ENCODE data around the gene THRA. TPM values are rescaled to one million over a fixed set of nuclear protein-coding genes. Genes with fewer than 3 reads are reported as not detected.

Gene THRA
- total RNA-seq, 1 donor from 2014 or later: 88.3 TPM

DNA sequence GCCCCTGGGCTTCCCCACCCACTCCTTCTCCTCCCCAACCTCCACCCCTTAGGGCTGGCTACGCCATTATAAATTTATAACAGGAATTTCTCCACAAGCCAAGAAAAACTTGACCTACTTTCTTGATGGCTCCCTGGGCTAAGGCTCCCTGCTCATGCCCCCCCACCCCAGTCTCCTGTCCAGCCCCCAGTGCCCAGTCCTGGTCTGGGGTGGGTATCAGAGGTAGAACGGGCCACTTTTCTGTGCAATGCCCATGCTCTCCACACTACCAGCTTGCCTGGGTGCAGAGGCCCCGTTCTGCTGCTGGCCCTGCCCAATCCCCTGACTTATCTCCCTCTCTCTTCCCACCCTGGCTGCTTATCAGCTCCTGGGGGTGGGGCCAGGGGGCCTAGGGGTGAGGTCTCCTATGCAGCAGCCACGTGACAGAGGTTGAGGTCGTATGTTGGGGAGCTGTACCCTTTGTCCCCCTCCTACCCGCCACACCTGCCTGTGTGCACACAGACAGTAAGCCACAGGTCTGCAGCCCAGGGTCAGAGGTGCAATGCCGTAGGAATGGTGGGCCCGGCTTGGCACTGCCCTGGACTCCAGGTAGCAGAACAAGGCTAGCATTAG is 10.1 kb downstream of the THRA start:
- intact Hi-C loops (cut with DNase I): loop anchor here (5.0 kb wide), 1 partner anchor 36 kb away; no protein-coding TSS in a partner anchor
- ATAC-seq (no peak), DNase-seq (ENCODE audit: missing footprints) (no peak)

DNA sequence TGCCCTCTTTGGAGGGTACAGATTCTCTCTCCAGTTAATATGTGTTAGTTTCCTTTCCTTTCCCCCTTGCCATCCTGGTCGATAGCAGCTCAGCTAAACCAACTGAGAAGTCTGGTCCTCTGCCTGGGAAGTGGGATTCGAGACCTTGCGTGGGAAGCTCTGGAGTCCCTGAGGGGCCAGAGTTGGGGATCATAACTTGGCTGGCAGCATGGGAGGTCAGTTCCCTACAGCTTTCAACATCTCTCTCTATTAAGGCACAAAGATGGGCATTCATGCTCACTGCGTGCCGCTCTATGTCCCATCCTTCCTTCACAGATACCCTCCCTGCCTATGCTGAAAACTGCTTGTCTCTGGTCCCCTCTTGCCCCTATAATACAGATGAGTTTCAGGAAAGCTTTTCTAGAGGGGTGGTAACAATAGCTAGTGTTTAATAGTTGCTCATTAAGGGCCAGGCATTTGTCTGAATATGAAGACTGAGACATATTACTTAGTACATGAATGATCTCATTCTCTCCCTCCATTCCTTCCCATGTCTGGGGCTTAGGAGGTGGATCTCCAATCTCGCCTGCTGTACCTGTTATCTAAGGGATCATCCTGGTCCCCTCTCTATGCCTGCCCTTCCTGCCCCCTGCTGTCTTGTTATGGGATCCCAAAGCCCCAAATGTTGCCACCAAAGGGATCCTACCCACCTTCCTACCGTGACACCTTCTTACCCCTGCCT is 10.8 kb downstream of the THRA start:
- no peak for ATAC-seq
- DNase-seq (ENCODE audit: missing footprints): no peak
- intact Hi-C loops (cut with DNase I): loop anchor here (5.0 kb wide), 1 partner anchor 36 kb away; no protein-coding TSS in a partner anchor

DNA sequence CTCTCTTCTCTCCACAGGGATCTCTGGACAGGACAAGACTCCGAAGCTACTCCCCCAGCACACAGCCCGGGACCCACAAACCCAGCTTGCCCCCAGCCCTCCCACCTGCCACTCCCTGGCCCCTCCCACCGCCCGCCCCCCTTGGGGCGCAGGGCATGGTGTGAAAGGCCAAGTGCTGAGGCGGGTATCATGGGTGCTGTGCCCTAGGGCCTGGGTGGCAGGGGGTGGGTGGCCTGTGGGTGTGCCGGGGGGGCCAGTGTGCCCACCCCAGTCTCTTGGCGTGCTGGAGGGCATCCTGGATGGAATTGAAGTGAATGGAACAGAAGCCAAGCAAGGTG is 11.4 kb downstream of the THRA start:
- DNase-seq (ENCODE audit: missing footprints) (no peak), ATAC-seq (no peak)
- intact Hi-C loops (cut with DNase I): loop anchor here (5.0 kb wide), 1 partner anchor 37 kb away; no protein-coding TSS in a partner anchor

DNA sequence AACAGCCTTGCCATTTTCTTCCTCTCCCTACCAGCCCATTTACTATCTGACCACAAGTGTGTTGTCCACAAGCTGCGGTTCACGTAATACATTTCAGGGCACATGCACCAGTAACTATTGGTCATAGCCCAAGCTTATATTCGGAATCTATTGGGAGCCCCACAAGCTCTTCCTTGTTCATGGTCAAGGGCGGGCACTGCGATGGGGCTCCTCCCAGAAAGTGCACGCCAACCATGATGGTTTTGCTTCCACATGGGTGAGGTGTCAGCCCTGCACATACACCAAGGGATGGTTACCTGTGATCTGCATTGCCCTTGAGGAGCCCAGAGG is 12.1 kb downstream of the THRA start:
- ATAC-seq: peak; percentile 12
- intact Hi-C loops (cut with DNase I): loop anchor here (5.0 kb wide), 1 partner anchor 38 kb away; no protein-coding TSS in a partner anchor

DNA sequence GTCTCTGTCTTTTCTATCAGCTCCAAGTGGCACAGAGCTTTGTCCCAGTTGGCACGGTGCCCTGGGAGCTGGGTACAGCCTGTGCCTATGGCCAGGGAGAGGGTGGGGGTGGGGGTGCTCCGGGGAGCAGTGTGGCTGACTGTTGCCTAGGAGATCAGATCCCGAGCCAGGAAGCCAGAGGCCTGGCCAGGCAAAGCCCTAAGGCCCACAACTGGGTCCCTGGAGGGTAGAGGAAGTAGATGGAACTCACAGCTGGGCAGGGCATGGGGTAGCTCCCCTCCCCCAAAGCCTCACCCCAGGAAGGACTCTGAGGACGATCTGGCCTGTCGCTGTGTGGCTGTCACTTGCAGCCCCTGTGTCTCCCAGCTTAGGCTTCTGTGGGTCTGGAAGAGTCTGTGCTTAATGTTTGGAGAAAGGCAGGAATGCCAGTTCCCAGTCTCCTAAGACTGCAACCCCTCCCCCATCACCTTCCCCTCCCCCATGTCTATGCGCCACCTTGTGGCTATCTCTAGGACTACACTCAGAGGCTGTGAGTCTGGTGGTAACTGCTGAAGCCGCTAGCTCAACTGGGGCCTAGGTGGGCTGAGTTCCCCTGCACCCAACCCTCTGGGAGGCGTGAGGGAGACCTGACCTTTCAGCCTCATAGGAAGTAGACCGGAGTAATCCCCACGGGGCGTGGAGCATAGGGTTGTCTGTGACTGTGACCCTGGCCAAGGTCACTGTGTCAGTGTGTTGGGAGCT is 12.6 kb downstream of the THRA start:
- intact Hi-C loops (cut with DNase I): no loop called here
- DNase-seq (ENCODE audit: missing footprints) (peak; percentile 92), ATAC-seq (peak; percentile 69)

More for the DNA sequence above, 12.1 kb downstream of the THRA start:
- DNase-seq (ENCODE audit: missing footprints): no peak

DNA sequence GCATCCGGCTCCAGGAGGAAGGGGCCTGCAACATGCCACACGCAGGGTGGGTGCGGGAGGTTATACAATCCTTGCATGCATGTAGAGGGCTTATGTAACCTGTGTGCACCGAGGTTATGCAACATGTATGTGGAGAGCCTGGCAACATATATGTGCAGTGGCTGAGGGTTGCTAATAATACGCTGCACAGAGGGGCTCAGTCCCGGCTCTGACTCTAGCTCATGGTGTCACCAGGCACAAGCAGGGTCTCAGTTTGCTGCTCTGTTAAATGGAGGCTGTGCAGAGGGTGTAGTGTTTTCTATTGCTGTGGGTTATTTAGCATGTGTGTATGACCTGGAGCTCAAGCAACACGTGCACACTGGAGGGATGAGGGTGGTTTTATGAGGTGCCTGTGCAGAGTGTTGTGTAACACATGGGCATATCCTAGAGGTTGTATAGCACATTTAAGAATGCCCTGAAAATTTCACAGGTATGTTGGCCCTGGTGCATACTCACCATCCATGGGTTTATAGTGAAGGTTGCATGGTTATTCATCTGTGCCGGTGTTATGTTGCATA is 13.3 kb downstream of the THRA start:
- intact Hi-C loops (cut with DNase I): no loop called here
- ATAC-seq (no peak), DNase-seq (ENCODE audit: missing footprints) (no peak)

DNA sequence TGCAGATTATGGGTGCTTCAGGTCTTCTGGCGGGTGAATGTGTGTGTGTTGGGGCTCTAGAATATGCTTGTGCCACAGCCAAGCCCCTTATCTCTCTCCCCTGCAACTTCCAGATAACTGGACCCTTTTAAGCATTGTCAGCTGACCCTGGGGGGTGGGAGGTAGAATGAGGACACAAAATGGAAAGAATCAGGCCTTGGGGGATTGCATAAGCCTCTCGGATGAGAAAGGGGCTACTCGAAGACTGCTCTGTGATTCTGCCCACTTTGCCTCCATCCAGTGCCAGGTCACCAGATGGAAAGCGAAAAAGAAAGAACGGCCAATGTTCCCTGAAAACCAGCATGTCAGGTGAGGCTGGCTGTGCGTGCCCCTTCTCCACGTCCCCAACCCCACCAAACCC is 13.8 kb downstream of the THRA start:
- intact Hi-C loops (cut with DNase I): no loop called here
- DNase-seq (ENCODE audit: missing footprints): no peak

DNA sequence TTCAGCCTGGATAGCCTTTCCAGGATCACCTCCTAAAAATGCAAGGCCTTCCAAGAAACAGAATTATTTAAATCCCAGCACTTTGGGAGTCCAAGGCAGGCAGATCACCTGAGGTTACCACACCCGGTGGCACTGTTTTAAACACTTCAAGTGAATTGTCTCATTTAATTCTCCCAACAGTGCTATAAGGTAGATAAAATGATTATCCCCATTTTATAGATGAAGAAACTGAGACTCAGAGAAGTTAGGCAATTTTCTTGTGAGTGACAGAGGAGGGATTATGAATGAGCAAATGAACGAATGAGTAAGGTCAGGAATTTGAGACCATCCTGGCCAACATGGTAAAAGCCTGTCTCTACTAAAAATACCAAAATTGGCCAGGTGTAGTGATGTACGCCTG is 16.8 kb downstream of the THRA start:
- DNase-seq (ENCODE audit: missing footprints) (no peak), ATAC-seq (no peak)
- intact Hi-C loops (cut with DNase I): no loop called here

More for the DNA sequence above, 13.8 kb downstream of the THRA start:
- ATAC-seq: no peak

DNA sequence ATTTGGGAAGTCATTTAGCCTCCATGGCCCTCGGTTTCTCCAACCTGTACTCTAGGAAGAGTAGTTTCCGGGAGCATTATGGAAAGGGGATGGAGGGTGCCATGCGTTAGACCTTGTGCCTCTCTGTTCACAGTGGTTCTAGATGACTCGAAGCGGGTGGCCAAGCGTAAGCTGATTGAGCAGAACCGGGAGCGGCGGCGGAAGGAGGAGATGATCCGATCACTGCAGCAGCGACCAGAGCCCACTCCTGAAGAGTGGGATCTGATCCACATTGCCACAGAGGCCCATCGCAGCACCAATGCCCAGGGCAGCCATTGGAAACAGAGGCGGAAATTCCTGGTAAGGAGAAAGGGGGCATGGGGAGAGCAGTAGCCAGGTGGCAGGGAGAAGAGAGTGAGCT is 21.7 kb downstream of the THRA start:
- intact Hi-C loops (cut with DNase I): no loop called here
- ATAC-seq: no peak
- no peak for DNase-seq (ENCODE audit: missing footprints)

DNA sequence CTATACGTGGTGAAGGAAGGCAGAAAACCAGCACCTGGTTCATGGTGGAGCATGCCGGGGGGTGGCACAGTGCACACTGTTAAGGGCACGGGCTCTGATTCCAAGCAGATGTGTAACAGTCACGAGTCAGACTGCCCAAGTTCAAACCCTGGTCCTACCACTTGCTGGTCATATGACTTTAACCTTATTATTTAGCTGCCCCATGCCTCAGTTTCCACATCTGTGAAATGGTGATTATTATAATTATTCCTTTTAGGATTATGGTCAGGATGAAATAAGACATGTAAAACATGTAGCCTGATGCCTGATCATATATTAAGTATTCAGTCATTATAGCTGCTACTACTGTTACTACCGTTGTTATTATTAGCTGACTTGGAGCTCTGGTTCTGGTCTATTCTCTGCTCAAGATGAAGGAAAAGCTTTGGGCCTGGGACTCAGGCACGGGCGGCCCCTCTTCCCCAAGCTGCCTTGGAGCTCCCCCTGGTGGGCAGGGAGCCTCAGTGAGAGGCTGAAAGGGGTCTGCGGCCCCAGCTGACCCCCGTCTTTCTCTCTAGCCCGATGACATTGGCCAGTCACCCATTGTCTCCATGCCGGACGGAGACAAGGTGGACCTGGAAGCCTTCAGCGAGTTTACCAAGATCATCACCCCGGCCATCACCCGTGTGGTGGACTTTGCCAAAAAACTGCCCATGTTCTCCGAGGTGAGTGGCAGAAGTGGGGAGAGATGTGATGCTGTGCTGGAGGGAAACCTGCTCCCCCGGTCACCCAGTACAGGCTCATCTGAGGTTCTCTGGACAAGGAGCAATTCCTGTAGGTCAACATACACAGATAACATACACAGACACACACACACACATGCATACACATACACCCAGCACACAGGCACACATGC is 23.6 kb downstream of the THRA start:
- DNase-seq (ENCODE audit: missing footprints) (no peak), ATAC-seq (peak; percentile 36)
- intact Hi-C loops (cut with DNase I): loop anchor here (2.0 kb wide), 1 partner anchor 24 kb away; the partner anchor contains the start of gene THRA

DNA sequence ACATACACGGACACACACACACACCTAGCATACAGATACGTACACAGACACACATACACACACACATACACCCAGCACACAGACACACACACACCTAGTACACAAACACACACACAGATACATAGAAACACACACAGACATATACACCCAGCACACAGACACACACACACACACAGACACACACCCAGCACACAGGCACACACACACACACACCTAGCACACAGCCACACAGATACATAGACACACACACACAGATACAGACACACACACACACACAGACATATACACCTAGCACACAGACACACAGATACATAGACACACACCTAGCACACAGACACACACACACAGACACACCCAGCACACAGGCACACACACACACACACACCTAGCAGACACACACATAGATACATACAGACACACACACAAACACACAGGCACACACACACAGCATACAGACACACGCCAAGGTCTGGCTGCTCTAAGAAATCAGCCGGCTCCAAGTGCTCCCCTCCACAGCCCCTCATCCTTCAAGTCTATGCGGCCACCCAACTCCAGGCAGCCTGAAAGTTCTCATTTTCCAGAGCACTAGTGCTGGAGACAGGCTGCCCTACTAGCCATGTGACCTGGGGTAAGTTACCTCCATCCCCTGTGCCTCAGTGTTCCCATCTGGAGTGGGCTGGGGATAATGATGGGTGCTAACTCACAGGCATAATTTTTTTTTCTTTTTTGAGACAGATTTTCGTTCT is 24.5 kb downstream of the THRA start:
- no peak for DNase-seq (ENCODE audit: missing footprints)
- intact Hi-C loops (cut with DNase I): loop anchor here (2.0 kb wide), 1 partner anchor 24 kb away; the partner anchor contains the start of gene THRA
- no peak for ATAC-seq

DNA sequence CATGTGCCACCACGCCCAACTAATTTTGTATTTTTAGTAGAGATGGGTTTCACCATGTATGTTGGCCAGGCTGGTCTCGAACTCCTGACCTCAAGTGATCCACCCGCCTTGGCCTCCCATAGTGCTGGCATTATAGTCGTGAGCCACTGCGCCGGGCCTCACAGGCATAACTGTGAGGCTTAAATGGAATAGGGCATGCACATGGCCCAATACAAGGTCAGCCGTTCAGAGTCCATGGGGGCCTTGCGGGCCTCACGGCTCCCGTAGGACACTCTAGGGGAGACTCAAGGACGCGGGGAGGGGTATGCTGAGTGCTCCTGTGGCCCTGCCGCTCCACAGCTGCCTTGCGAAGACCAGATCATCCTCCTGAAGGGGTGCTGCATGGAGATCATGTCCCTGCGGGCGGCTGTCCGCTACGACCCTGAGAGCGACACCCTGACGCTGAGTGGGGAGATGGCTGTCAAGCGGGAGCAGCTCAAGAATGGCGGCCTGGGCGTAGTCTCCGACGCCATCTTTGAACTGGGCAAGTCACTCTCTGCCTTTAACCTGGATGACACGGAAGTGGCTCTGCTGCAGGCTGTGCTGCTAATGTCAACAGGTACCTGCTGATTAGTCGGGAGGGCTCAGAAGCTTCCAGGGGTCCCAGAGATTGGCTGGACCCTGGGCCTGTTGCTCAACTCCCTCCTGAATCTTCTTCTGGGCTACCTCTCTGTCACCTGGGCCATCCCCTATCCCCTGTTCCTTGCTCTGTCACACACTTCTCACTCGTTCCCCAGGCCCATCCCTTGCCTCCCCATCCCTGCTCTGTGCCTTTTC is 25.3 kb downstream of the THRA start:
- intact Hi-C loops (cut with DNase I): loop anchor here (2.0 kb wide), 1 partner anchor 25 kb away; the partner anchor contains the start of gene THRA
- ATAC-seq: no peak
- DNase-seq (ENCODE audit: missing footprints): no peak

DNA sequence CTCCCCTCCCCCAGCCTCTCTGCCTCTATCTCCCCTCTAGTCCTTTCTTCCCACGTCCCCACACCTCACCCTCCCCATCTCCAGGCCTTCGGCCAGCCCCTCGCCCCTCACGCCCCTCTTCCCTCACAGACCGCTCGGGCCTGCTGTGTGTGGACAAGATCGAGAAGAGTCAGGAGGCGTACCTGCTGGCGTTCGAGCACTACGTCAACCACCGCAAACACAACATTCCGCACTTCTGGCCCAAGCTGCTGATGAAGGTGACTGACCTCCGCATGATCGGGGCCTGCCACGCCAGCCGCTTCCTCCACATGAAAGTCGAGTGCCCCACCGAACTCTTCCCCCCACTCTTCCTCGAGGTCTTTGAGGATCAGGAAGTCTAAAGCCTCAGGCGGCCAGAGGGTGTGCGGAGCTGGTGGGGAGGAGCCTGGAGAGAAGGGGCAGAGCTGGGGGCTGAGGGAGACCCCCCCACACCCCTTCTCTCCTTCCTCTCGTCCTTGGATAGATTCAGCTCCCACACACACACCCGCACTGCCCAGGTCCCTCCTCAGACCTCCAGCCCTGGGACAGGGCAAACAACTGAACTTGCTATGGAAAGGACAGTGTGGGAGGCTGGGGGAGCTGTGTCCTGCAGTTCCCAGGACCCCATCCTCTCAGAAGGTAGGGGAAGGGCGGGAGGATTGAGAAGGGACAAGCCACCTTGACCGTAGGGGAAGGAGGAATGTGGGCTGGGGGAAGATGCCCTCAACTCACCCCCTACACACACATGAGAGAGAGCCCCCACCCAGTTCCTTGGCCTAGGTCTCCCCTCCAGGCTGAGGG is 26.5 kb downstream of the THRA start:
- ATAC-seq (no peak), DNase-seq (ENCODE audit: missing footprints) (no peak)
- intact Hi-C loops (cut with DNase I): no loop called here

DNA sequence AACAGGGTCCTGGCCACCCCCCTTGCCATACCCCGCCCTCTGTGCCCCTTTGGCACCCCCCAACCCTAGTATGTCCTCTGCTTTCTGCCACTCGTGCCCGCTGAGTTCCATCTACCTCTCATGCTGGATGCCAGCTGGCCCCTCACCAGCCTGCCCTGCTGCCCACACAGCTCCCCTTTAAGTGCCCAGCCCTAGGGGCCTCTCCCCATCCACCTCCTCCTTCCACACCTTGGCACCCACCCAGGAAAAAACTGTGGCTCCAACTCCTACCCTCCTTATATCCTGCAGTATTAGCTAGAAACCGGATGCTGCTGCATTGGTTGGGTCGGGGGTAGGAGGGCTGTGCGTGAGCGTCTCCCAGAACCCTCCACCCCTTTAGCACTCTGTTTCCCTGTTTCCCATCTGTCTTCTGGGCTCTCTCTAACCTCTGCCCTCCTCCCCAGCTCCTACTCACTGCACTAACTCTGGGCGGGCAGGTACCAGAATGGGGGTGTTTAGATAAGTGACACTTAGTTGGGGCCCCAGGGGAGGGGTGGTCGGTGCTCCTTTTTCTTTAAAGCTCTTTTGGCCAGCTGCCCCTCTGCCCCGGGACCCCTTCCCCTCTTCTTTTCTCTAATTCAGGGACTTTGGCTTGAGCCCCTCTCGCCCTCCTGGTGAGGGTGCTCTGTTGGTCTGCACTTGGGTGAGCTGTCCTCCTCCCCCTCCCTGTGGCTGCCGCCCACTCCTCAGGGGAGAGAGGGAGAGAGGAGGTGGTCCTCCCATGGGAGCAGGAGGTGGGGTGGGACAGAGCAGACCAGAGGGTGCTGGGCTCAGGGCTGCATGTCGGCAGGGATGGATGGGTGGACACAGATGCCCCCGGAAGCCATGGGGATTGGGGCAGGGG is 27.7 kb downstream of the THRA start:
- intact Hi-C loops (cut with DNase I): no loop called here
- DNase-seq (ENCODE audit: missing footprints) (no peak), ATAC-seq (peak; percentile 12)

DNA sequence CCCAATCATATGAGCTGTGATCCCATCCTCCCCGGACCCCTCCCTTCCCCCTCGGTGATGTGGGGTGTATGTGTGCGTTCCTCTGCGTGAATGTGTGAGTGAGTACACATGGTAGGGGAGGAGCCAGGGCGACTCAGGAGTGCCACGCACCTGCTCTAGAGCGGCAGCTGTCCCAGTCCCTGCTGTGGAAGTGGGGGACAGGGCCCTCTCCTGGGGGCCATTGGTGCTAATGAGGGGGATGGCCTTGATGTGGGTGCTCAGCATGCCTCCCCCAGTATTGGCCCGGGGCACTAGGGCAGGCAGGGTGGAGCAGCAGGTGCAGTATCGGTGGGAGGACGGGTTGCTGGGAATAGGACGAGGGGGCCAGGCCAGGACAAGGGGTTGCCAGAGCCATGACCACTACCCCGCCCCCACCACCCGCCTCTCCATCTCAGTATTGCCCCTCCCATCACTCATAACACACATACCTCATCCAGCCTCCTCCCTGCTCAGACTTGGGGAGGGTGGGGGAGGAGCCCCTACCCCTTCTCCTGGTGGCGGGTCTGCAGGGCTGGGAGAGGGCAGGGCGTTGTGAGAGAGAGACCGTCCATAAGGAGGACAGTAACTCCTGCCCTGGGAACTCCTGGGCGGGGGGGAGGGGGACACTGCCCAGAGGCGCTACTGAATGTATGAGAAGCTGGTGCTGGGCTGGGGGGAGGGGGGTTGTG is 29.1 kb downstream of the THRA start:
- ATAC-seq (peak; percentile 4), DNase-seq (ENCODE audit: missing footprints) (no peak)
- intact Hi-C loops (cut with DNase I): no loop called here
